K562 (cell line): Measurements from ENCODE around the gene PLA2G2C. TPM values are rescaled to one million over a fixed set of nuclear protein-coding genes. Genes with fewer than 3 reads are reported as not detected.

Experiments
- ARHGAP35 ChIP-seq: fragments of 450-650 bp; IDR thresholded peaks from 2 replicates; pipeline ENCODE4 v1.6.1; 2018; ENCODE audit not compliant: partially characterized antibody
- ARNT ChIP-seq, 2 experiments: fragments of 450-650 bp; IDR thresholded peaks; 2 replicates each; pipeline ENCODE4 v1.6.1; 2016; ENCODE audit warnings: mild to moderate bottlenecking in 1 of 2
- ATF3 ChIP-seq, 2 experiments: fragments of 450-650 bp in 1 of 2; sonication (generic) in 1 of 2; formaldehyde crosslinking in 1 of 2; IDR thresholded peaks in 1 of 2; conservative IDR thresholded peaks in 1 of 2; 2 replicates each; pipeline versions ENCODE4 v1.6.1 to v1.8.1; 2016 to 2023; ENCODE audit warnings: mild to moderate bottlenecking in 2 of 2, moderate library complexity in 2 of 2, inconsistent platforms in 1 of 2, missing genetic modification reagents in 1 of 2
- CBX1 ChIP-seq: sonication (generic); IDR thresholded peaks from 2 replicates; pipeline ENCODE4 v1.6.1; 2016; ENCODE audit warnings: antibody characterized with exemption, low read depth, mild to moderate bottlenecking
- CBX2 ChIP-seq: fragments of 200-600 bp; sonication (generic); IDR thresholded peaks from one replicate; pipeline ENCODE4 v1.6.1; 2012; ENCODE audit warnings: mild to moderate bottlenecking, low read length, inconsistent platforms; ENCODE audit not compliant: insufficient read depth, poor library complexity, severe bottlenecking
- CEBPZ ChIP-seq: fragments of 150-350 bp; IDR thresholded peaks from 2 replicates; pipeline ENCODE4 v1.6.1; 2014; ENCODE audit warnings: low read depth, mild to moderate bottlenecking, low read length, borderline replicate concordance
- CTCF ChIP-seq, 3 experiments: IDR thresholded peaks in 2 of 3; conservative IDR thresholded peaks in 1 of 3; 2 replicates each; pipeline ENCODE4 v1.5.1; 2011 to 2012; ENCODE audit warnings: low read length in 3 of 3, mild to moderate bottlenecking in 3 of 3, control low read depth in 2 of 3, improper control_type of control experiment in 1 of 3, inconsistent platforms in 1 of 3, low read depth in 1 of 3, mixed read lengths in 1 of 3, moderate library complexity in 1 of 3; ENCODE audit not compliant: insufficient read depth in 2 of 3
- ELF2 ChIP-seq: fragments of 250-450 bp; sonication (Bioruptor Pico); IDR thresholded peaks from 2 replicates; pipeline ENCODE4 v1.5.0; 2021; ENCODE audit warnings: mild to moderate bottlenecking
- FOXA3 ChIP-seq, 2 experiments: fragments of 450-650 bp in 1 of 2; sonication (generic) in 1 of 2; formaldehyde crosslinking; IDR thresholded peaks in 1 of 2; conservative IDR thresholded peaks in 1 of 2; 2 replicates each; pipeline versions ENCODE4 v1.4.0 to v1.8.0; 2020 to 2022; ENCODE audit warnings: mild to moderate bottlenecking in 2 of 2, missing genetic modification reagents in 1 of 2
- HNRNPL ChIP-seq: fragments of 200-400 bp; formaldehyde crosslinking; IDR thresholded peaks from 2 replicates; pipeline ENCODE4 v1.6.1; 2017; ENCODE audit warnings: low read depth, mild to moderate bottlenecking, low read length
- KLF1 ChIP-seq: fragments of 450-650 bp; IDR thresholded peaks from 2 replicates; pipeline ENCODE4 v1.6.1; 2016; ENCODE audit warnings: missing genetic modification characterization, missing compliant biosample characterization
- NELFE ChIP-seq: IDR thresholded peaks from 2 replicates; pipeline ENCODE4 v1.6.1; 2011; ENCODE audit warnings: mild to moderate bottlenecking; ENCODE audit not compliant: insufficient read depth, insufficient read length
- PHB2 ChIP-seq: fragments of 450-650 bp; IDR thresholded peaks from 2 replicates; pipeline ENCODE4 v1.6.1; 2017; ENCODE audit warnings: low read depth
- PHF20 ChIP-seq: fragments of 450-650 bp; IDR thresholded peaks from 2 replicates; pipeline ENCODE4 v1.6.1; 2018; ENCODE audit not compliant: partially characterized antibody
- POLR2A ChIP-seq: fragments of 450-650 bp; conservative IDR thresholded peaks from 2 replicates; pipeline ENCODE4 v1.6.1; 2016
- POLR2G ChIP-seq: fragments of 200-400 bp; formaldehyde crosslinking; IDR thresholded peaks from 2 replicates; pipeline ENCODE4 v1.6.1; 2017; ENCODE audit warnings: low read depth, mild to moderate bottlenecking, antibody characterized with exemption, low read length, moderate library complexity
- SMAD3 ChIP-seq: fragments of 450-650 bp; formaldehyde crosslinking; conservative IDR thresholded peaks from 2 replicates; pipeline ENCODE4 v1.4.0; 2020; ENCODE audit warnings: mild to moderate bottlenecking
- SNRNP70 ChIP-seq: fragments of 200-400 bp; formaldehyde crosslinking; optimal IDR thresholded peaks from 2 replicates; pipeline ENCODE3; 2017; ENCODE audit warnings: low read depth, low read length
- TRIM24 ChIP-seq, 2 experiments: fragments of 450-650 bp; IDR thresholded peaks; 2 replicates each; pipeline ENCODE4 v1.6.1; 2016
- ZFP36 ChIP-seq: fragments of 150-350 bp; IDR thresholded peaks from 2 replicates; pipeline ENCODE4 v1.6.1; 2018; ENCODE audit warnings: low read length, low read depth; ENCODE audit not compliant: partially characterized antibody
- ZNF444 ChIP-seq: fragments of 250-450 bp; sonication (Bioruptor Pico); IDR thresholded peaks from 2 replicates; pipeline ENCODE4 v1.4.0; 2020; ENCODE audit warnings: mild to moderate bottlenecking, moderate library complexity
- ZNF445 ChIP-seq: fragments of 250-450 bp; sonication (Bioruptor Pico); IDR thresholded peaks from 2 replicates; pipeline ENCODE4 v1.4.0; 2020; ENCODE audit warnings: low read depth, mild to moderate bottlenecking, moderate library complexity
- ZNF584 ChIP-seq: fragments of 200-800 bp; sonication (Bioruptor generic); IDR thresholded peaks from 2 replicates; pipeline ENCODE4 v1.6.1; 2016; ENCODE audit warnings: low read depth, mild to moderate bottlenecking, missing genetic modification characterization, missing compliant biosample characterization
- polyA plus RNA-seq, 8 experiments: library from polyadenylated mRNA; depleted of rRNA in 4 of 8; stranded (reverse) in 5 of 8; unstranded in 3 of 8; fragments of >200 nt; fragmentation: Nextera tagmentation in 2 of 8; fragmentation: Illumina TruSeq in 1 of 8; extraction: Ambion mirVana in 2 of 8; extraction: Trizol in 1 of 8; gene quantifications; 2 replicates each; pipeline versions ENCODE4 v1.2.1 to v1.2.3, GENCODE V29; 2011 to 2014; ENCODE audit warnings: inconsistent platforms in 1 of 8, missing spikeins in 1 of 8
- total RNA-seq, 7 experiments: library from RNA; depleted of rRNA in 6 of 7; stranded (reverse); fragments of >200 nt in 6 of 7; fragmentation: Illumina TruSeq in 2 of 7; extraction: Trizol in 2 of 7; gene quantifications; 2 replicates each; pipeline versions ENCODE4 v1.2.1 to v1.2.3, GENCODE V29; 2011 to 2021; ENCODE audit warnings: low replicate concordance in 1 of 7

PLA2G2C gene
- total and polyA plus RNA-seq, 9 of the 15 experiments (the other 6 are each of a cell fraction or from before 2014, with no cell fraction given): 0.14 to 0.49 (median 0.21) TPM

GRCh38 chr1:20184481-20184900, 1.8 kb downstream of the PLA2G2C start (continued):
- no peak for TF ChIP-seq FOXA3 (CRISPR knock-in tag; conservative IDR thresholded peaks at IDR 0.05 in 1 of 2, IDR thresholded peaks at IDR 0.05 in 1 of 2)
- TF ChIP-seq ZNF444 (CRISPR knock-in tag): peak; percentile 84
- TF ChIP-seq HNRNPL: no peak
- TF ChIP-seq SMAD3 (CRISPR knock-in tag): no peak
- 0 out of 2 replicates have a peak, but pooled peaks have one; percentile 19 for TF ChIP-seq ZNF584
- TF ChIP-seq ELF2 (CRISPR knock-in tag): no peak
- TF ChIP-seq KLF1 (tag): no peak
- TF ChIP-seq TRIM24 (IDR thresholded peaks at IDR 0.05): peak; percentile 58 to 69; a peak in 2 of 4 replicates
- TF ChIP-seq CBX1: no peak
- no peak for TF ChIP-seq POLR2G
- TF ChIP-seq CBX2: no peak
- no peak for TF ChIP-seq ZNF445 (CRISPR knock-in tag)
- no peak for TF ChIP-seq SNRNP70
- TF ChIP-seq PHB2: no peak
- no peak for TF ChIP-seq ATF3 (IDR thresholded peaks at IDR 0.05)
- TF ChIP-seq ATF3 (CRISPR knock-in tag; conservative IDR thresholded peaks at IDR 0.05): no peak
- peak in 1 of 2 experiments; percentile 35; a peak in 1 of 4 replicates for TF ChIP-seq ARNT (IDR thresholded peaks at IDR 0.05)
- TF ChIP-seq POLR2A: no peak
- TF ChIP-seq ARHGAP35: no peak
- no peak for TF ChIP-seq NELFE
- no peak for TF ChIP-seq CEBPZ
- TF ChIP-seq CTCF (IDR thresholded peaks at IDR 0.05 in 2 of 3, conservative IDR thresholded peaks at IDR 0.05 in 1 of 3; ENCODE audit: insufficient read depth in 2 of 3, low read depth in 1 of 3, low read length in 3 of 3): peak; percentile 44 to 56 (median 45); a peak in 4 of 6 replicates
- no peak for TF ChIP-seq PHF20
- TF ChIP-seq ZFP36: peak; percentile 45
